GM21576 (cell line): ENCODE measurements around the gene ADM2.

ENCODE experiments used
- ATAC-seq: cut with Tn5 transposase; IDR thresholded peaks from one replicate; pipeline ENCODE4 v1.9.1; 2021; ENCODE audit warnings: mild to moderate bottlenecking, moderate library complexity; ENCODE audit not compliant: unreplicated experiment

The ADM2 gene

GRCh38 chr22:50523806-50524675 lies 42.7 kb downstream of the ADM2 start:
- no peak for ATAC-seq

DNA sequence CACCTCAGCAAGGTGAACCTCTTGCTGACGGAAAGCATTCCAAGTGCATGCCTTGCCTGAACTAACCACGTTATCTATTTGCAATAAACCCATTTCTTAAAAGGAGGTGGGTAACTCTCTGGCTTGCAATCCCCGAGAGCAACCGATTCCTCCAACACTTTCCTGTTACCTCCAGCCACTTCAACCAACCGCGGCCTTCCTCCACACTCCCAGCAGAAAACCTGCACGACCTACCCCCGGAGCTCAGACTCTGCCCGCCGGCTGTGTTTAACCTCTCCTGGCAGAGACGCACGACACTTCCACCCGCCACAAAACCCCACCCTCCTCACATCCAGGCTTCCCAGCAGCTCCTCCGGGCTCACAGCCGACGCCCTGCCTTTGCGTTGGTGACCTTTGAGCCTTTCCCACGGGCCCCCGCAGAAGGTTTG lies 43.3 kb downstream of the ADM2 start:
- no peak for ATAC-seq

DNA sequence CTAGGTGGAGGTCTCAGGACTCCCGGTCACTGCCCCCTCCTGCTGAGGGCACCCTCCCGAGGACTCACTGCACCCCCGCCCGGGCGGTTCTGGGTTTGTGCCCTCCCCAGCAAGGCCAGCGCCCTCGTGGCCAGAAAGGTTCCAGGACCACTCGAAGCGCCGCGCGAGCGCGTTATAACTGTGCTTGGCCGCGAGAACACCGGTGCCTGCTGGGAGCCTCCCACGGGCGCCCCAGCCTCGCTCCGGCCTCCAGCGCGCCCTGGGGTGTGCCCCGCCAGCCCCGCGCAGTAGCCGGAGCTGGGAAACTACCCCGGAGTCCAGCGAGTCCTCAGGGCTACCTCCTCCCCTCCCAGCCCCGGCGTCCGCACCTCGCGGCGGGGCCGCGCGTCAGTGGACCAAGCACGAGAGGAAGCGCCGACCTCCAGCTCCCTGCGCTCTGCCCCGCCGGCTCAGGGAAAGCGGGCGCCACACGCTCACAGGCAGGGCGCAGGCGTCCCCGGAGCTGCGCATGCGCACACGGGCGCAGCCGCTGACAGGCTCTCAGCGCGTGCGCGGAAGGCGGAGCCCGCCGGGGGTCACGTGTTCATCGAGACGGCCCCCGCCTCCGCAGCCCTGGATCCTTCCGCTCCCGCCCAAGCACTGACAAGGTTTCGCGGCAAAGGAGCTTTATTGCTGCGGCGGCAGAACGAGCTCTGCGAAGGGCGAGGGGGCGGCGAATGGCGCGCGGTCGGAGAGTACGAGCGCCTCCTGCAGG lies 43.9 kb downstream of the ADM2 start, which contains the start of gene SCO2:
SCO2 (minus strand) TSS at position 495 of the 754 bp plus-strand sequence. CDS start 1,187 bp downstream, outside the sequence.
- peak; percentile 35 for ATAC-seq

DNA sequence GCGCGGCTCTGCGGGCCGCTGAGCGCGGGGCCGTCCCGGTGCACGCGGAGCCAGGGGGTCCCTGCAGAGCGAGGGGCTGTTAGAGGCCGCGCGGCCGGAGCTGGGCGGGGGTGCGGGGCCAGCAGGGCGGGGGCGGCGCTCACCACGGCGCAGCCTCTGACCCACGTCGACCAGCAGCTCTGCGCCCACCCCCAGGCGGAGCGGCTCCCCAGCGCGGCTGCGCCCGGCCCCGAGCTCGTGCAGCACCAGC lies 44.4 kb downstream of the ADM2 start:
- peak; percentile 16 for ATAC-seq

DNA sequence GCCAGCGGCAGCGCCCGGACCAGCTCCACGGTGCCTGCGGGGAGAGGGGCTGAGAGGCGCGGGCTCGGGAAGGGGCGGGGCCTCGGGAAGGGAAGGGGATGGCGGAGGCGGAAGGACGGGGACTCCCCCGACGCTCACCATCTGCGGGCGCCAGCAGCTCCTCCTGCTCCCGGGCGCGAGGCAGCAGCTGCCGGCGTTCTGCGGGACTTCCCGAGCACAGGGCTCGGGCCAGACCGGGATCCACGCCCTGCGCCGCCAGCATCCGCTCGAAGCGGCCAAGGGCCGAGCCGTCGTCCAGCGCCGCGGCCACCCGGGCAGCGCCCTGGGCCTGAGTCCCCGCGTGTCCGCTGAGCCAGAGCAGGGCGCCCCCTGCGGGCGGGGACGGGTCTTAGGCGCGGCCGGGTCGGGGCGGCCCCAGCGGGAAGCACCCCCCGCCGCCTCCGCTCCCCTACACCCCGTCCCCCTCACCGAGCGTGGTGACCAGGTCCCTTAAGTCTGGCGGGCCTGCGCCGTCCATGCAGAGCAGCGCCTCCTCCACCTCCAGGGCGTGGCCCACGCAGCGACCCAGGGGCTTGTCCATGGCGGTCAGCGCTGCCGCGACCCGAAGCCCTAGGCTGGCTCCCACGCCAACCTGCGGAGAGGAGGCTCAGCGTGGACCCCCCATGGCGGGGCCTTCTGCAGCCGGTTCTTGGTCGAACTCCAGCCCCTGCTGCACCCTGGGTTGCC lies 44.9 kb downstream of the ADM2 start:
- peak; percentile 26 for ATAC-seq

DNA sequence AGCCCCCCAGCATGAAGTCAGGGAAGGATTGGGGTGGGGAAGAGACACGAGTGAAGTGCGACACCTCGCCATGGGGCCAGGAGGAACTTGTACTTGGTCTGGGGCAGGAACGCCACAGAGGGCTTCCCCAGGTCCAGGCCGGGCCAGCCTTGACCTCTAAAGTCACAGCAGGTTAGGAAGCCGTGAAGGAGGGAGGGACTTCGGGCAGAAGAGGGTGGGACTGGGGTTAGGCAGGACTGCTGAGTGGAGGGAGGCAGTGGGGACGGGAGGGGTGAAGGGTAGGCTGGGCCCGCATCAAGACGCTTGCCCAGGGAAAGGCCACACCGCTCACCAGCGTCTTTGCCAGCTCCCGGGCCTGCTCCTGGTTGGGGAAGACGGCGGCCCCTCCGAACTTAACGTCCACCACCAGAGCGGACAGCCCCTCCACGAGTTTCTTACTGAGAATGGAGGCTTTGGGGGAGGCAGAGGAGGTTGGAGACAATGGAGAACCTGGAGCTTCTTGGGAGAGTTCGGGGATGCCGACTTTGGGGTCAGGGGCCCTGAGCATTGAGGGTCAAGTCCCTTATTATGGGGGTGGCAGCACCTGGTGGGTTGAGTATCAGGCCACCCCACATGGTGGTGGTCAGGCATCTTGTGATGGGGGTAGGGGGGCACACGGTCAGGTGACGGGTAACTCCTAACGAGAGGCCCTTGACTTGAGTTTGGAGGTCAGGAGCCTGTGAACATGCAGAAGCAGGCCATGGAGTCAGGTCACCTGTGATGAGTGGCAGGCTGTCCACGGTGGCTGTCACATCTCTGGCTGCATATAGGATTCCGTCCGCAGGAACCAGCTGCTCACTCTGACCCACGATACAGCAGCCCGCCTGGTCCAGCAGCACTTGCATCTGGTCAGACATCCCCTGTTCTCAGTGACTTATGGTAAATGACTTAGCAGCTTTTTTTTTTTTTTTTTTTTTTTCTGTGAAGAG lies 45.8 kb downstream of the ADM2 start:
- ATAC-seq = no peak

DNA sequence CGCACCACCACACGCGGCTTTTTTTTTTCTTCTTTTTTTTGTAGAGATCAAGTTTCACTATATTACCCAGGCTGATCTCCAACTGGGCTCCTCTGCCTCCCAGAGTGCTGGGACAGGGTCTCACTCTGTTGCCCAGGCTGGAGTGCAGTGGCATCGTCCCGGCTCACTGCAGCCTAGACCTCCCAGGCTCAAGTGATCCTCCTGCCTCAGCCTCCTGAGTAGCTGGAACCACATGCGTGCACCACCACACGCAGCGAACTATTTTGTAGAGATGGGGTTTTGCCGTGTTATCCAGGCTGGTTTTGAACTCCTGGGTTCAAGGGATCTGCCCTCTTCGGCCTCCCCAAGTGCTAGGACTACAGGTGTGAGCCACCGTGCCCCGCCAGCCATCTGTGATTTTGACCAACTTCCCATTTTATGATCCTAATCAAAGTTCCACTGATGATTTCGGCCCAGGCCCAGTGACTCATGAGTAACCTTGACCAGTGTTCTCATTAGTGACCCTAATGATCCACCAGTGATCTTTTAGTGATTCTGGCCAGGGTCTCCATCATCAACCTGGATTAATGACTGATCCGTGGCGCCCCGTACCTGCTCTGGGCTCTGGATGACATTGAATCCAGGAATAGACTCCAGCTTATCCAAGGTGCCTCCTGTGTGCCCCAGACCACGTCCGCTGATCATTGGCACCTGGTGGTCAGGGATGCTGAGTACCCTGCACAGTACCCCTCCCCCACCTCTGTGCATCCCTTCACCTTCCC lies 46.8 kb downstream of the ADM2 start:
- ATAC-seq = no peak

DNA sequence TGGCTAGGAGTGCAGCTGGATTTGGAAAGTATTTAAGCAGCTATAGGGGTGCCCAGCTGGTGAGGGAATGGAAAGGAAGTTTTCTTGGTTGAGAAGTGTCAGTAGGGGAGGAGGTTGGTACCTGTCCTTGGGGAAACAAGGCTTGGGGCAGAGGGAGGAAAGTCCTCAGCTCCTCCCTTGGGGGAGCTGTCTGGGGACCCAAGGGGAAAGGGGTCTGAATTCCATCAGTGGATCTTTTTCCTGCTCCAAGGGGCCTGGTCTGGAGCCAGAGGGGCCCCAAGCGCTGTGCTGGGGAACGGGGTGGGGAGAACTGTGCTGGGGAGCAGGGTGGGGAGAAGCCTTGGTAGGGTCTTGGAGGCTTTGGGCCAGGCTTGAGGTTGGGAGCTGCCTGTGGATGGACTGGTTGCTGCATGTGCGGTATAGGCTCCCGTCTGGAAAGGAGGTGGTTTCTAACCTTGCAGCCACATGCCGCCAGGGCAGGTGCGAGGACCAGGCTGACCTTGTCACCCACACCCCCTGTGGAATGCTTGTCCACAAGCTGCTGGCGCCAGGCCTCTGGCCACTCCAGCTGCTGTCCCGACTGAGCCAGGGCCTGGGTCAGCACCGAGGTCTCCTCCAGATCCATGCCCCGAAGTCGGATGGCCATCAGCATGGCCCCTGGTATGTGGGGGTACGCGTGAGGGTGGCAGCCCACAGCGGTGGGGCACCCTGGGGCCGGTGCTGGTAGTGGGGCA lies 47.5 kb downstream of the ADM2 start:
- no peak for ATAC-seq

GRCh38 chr22:50529416-50529896 lies 48.1 kb downstream of the ADM2 start:
- ATAC-seq = no peak

GRCh38 chr22:50529897-50530579 lies 48.7 kb downstream of the ADM2 start, which contains the start of gene TYMP:
TSS of gene TYMP (minus strand) at chr22:50530012. CDS start at chr22:50529709, 303 bp downstream.
- ATAC-seq = no peak

- ATAC-seq = no peak
These were observed 49.2 kb downstream of the ADM2 start for GRCh38 chr22:50530580-50530876.

- peak; percentile 21 for ATAC-seq
These were observed 49.7 kb downstream of the ADM2 start for GRCh38 chr22:50530877-50531545.

- peak; percentile 30 for ATAC-seq
These were observed 50.2 kb downstream of the ADM2 start for GRCh38 chr22:50531546-50531961.

DNA sequence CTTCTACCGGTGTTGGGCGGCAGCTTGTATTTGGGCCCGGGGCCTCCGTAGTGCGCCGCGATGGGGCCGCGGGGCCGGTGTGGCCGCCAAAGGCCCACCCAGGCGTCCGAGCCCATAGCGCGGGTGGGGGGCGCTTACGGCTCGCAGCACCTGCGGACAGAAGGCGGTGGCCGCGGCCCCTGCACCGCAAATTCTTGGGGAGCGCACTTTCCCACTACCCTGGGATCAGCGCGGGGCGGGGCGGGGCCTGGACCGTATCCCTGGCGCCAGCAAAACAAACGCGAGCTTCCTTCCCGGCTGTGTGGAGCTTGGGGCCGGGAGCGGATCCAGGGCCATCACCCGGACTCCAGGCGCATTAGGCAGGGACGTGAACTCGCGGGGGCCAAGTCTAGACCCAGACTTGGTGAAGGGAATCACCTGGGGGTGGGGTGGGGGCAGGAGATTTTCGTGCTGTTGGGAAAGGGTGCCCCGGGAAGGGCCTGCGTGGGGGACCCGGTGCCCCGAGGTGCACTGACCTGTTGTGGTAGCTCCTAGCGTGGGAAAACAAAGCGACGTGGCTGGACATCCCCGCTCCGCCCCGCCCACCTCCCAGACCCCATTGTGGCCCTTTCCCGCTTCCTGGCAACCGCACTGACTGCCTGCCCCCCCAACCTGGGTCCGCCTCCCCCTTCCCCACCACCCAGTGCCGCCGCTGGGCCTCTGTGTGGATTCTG lies 50.8 kb downstream of the ADM2 start:
- no peak for ATAC-seq

GRCh38 chr22:50532824-50533796 lies 51.8 kb downstream of the ADM2 start:
- no peak for ATAC-seq
